HepG2 (cell line): ENCODE results near the gene ZFYVE28. TPM values are rescaled to one million over a fixed set of nuclear protein-coding genes. Genes with fewer than 3 reads are reported as not detected.
A peak's percentile ranks its signal among the peaks of the same experiment; 100 is the strongest.

Experiments used
- AGO1 ChIP-seq: fragments of 200-400 bp; formaldehyde crosslinking; IDR thresholded peaks from 2 replicates; pipeline ENCODE4 v1.6.1; 2017; ENCODE audit warnings: mild to moderate bottlenecking, low read depth, low read length, moderate library complexity; ENCODE audit not compliant: poor library complexity, severe bottlenecking
- AGO2 ChIP-seq: fragments of 200-400 bp; formaldehyde crosslinking; optimal IDR thresholded peaks from 2 replicates; pipeline ENCODE3; 2017; ENCODE audit warnings: mild to moderate bottlenecking, low read depth, low read length, moderate library complexity
- CTCF ChIP-seq: sonication (generic); formaldehyde crosslinking; IDR thresholded peaks from 2 replicates; pipeline ENCODE4 v1.5.0; 2020; ENCODE audit warnings: mild to moderate bottlenecking, missing genetic modification reagents, moderate library complexity
- FIP1L1 ChIP-seq: fragments of 200-400 bp; formaldehyde crosslinking; IDR thresholded peaks from 2 replicates; pipeline ENCODE4 v1.6.1; 2018; ENCODE audit warnings: low read depth, mild to moderate bottlenecking, low read length, moderate library complexity, borderline replicate concordance; ENCODE audit not compliant: insufficient read depth
- FOXA1 ChIP-seq, 2 experiments: fragments of 450-650 bp in 1 of 2; sonication (generic) in 1 of 2; formaldehyde crosslinking in 1 of 2; IDR thresholded peaks; 2 replicates each; pipeline versions ENCODE4 v1.4.0 to v1.6.1; 2016 to 2020; ENCODE audit warnings: missing genetic modification reagents in 1 of 2
- KLF6 ChIP-seq: IDR thresholded peaks from 2 replicates; pipeline ENCODE4 v1.8.0; 2016; ENCODE audit warnings: missing biosample characterization, missing genetic modification reagents
- MAFF ChIP-seq: IDR thresholded peaks from 2 replicates; pipeline ENCODE4 v1.6.1; 2011; ENCODE audit warnings: low read depth, low read length, improper control_type of control experiment
- MAZ ChIP-seq, 2 experiments: sonication (generic) in 1 of 2; formaldehyde crosslinking in 1 of 2; IDR thresholded peaks; 2 replicates each; pipeline versions ENCODE4 v1.5.0 to v1.6.1; 2012 to 2020; ENCODE audit warnings: low read depth in 2 of 2, mild to moderate bottlenecking in 2 of 2, borderline replicate concordance in 1 of 2, improper control_type of control experiment in 1 of 2, low read length in 1 of 2, missing genetic modification reagents in 1 of 2, moderate library complexity in 1 of 2
- NONO ChIP-seq, 2 experiments: fragments of 450-650 bp in 1 of 2; sonication (generic) in 1 of 2; formaldehyde crosslinking in 1 of 2; IDR thresholded peaks in 1 of 2; conservative IDR thresholded peaks in 1 of 2; 2 replicates each; pipeline versions ENCODE4 v1.6.1 to v1.8.0; 2017 to 2022; ENCODE audit warnings: mild to moderate bottlenecking in 1 of 2, missing genetic modification reagents in 1 of 2, moderate library complexity in 1 of 2
- PHB2 ChIP-seq: fragments of 450-650 bp; IDR thresholded peaks from 2 replicates; pipeline ENCODE4 v1.6.1; 2018; ENCODE audit not compliant: partially characterized antibody
- POLR2G ChIP-seq: fragments of 200-400 bp; formaldehyde crosslinking; IDR thresholded peaks from 2 replicates; pipeline ENCODE4 v1.6.1; 2018; ENCODE audit warnings: mild to moderate bottlenecking, low read depth, low read length, moderate library complexity
- RARA ChIP-seq: IDR thresholded peaks from 2 replicates; pipeline ENCODE4 v1.6.1; 2016; ENCODE audit warnings: missing genetic modification reagents, missing compliant biosample characterization
- SAP130 ChIP-seq: IDR thresholded peaks from 2 replicates; pipeline ENCODE4 v1.6.1; 2016; ENCODE audit warnings: low read depth
- ZBTB2 ChIP-seq: sonication (generic); formaldehyde crosslinking; IDR thresholded peaks from 2 replicates; pipeline ENCODE4 v1.8.0; 2022; ENCODE audit warnings: low read depth, missing genetic modification reagents
- ZFP36 ChIP-seq: fragments of 150-350 bp; IDR thresholded peaks from 2 replicates; pipeline ENCODE4 v1.6.1; 2018; ENCODE audit warnings: borderline replicate concordance, low read length, low read depth; ENCODE audit not compliant: partially characterized antibody
- ZNF362 ChIP-seq: sonication (generic); formaldehyde crosslinking; IDR thresholded peaks from 2 replicates; pipeline ENCODE4 v1.4.0; 2020; ENCODE audit warnings: missing genetic modification reagents, mild to moderate bottlenecking, borderline replicate concordance
- ZNF549 ChIP-seq: sonication (generic); formaldehyde crosslinking; IDR thresholded peaks from 2 replicates; pipeline ENCODE4 v1.5.0; 2020; ENCODE audit warnings: missing genetic modification reagents
- ZNF557 ChIP-seq: sonication (generic); formaldehyde crosslinking; IDR thresholded peaks from 2 replicates; pipeline ENCODE4 v1.4.0; 2020; ENCODE audit warnings: missing genetic modification reagents
- ZNF616 ChIP-seq: sonication (generic); formaldehyde crosslinking; IDR thresholded peaks from 2 replicates; pipeline ENCODE4 v1.5.0; 2020; ENCODE audit warnings: low read depth, mild to moderate bottlenecking, missing genetic modification reagents
- ZNF710 ChIP-seq: sonication (generic); formaldehyde crosslinking; IDR thresholded peaks from 2 replicates; pipeline ENCODE4 v1.5.0; 2020; ENCODE audit warnings: mild to moderate bottlenecking, missing genetic modification reagents, borderline replicate concordance
- polyA plus RNA-seq, 8 experiments: library from polyadenylated mRNA; depleted of rRNA in 3 of 8; stranded (reverse) in 7 of 8; unstranded in 1 of 8; fragments of >200 nt; fragmentation: Illumina TruSeq in 4 of 8; extraction: Trizol in 4 of 8; gene quantifications; 2 replicates each; pipeline versions ENCODE4 v1.2.1 to v1.2.3, GENCODE V29; 2011 to 2016; ENCODE audit warnings: low read depth in 4 of 8, missing spikeins in 1 of 8, mixed read lengths in 1 of 8; ENCODE audit not compliant: insufficient read depth in 1 of 8
- total RNA-seq, 5 experiments: library from RNA; depleted of rRNA; stranded (reverse); fragments of >200 nt; fragmentation: Illumina TruSeq; extraction: Trizol; gene quantifications; 2 replicates each; pipeline ENCODE4 v1.2.3, GENCODE V29; 2016; ENCODE audit warnings: low read depth in 1 of 5

ZFYVE28 gene
- total and polyA plus RNA-seq, 2 of the 13 experiments (the other 11 are each of a cell fraction or from before 2014, with no cell fraction given) = 0.12 to 0.22 TPM

GRCh38 chr4:2261110-2261852 is 157.2 kb downstream of the ZFYVE28 start (continued):
- TF ChIP-seq ZFP36 (peak; percentile 83), SAP130 (CRISPR knock-in tag) (peak; percentile 77), NONO (IDR thresholded peaks at IDR 0.05) (no peak), NONO (CRISPR knock-in tag; conservative IDR thresholded peaks at IDR 0.05) (no peak), FOXA1 (IDR thresholded peaks at IDR 0.05) (no peak), FOXA1 (CRISPR knock-in tag; IDR thresholded peaks at IDR 0.05) (0 out of 2 replicates have a peak, but pooled peaks have one; percentile 6), PHB2 (no peak), FIP1L1 (no peak), ZNF616 (no peak), CTCF (CRISPR knock-in tag) (0 out of 2 replicates have a peak, but pooled peaks have one; percentile 10), KLF6 (CRISPR knock-in tag) (no peak), POLR2G (no peak), ZNF557 (CRISPR knock-in tag) (no peak), AGO2 (peak; percentile 60), ZNF549 (no peak), ZBTB2 (CRISPR knock-in tag) (no peak), MAFF (no peak), ZNF362 (CRISPR knock-in tag) (no peak), ZNF710 (CRISPR knock-in tag) (no peak), RARA (no peak), AGO1 (no peak), MAZ (IDR thresholded peaks at IDR 0.05; ENCODE audit: borderline replicate concordance, low read depth, low read length) (peak; percentile 33; the same call in 1 of the 2 replicates), MAZ (CRISPR knock-in tag; IDR thresholded peaks at IDR 0.05; ENCODE audit: low read depth) (no peak)
